HL-60/S4 (cell line): ENCODE measurements around the gene RNASE11.
"Not testable (repeated sequence)": the region's sequence is repeated elsewhere in the genome, so short reads cannot be mapped to it uniquely, and the experiment has no call there.

Experiments
- in situ Hi-C: fragments of 300-500 bp; cut with MboI; formaldehyde crosslinking; loops from 2 replicates; pipeline ENCODE4 v1.14.3; 2022; ENCODE audit warnings: low sequenced_read_pairs

RNASE11 gene

GRCh38 chr14:20614038-20614840, 26.4 kb upstream of the RNASE11 start:
- in situ Hi-C loops = loop anchor here (5.0 kb wide), 2 partner anchors 73 to 282 kb away; partner anchors contain the start of genes ANG and CCNB1IP1

DNA sequence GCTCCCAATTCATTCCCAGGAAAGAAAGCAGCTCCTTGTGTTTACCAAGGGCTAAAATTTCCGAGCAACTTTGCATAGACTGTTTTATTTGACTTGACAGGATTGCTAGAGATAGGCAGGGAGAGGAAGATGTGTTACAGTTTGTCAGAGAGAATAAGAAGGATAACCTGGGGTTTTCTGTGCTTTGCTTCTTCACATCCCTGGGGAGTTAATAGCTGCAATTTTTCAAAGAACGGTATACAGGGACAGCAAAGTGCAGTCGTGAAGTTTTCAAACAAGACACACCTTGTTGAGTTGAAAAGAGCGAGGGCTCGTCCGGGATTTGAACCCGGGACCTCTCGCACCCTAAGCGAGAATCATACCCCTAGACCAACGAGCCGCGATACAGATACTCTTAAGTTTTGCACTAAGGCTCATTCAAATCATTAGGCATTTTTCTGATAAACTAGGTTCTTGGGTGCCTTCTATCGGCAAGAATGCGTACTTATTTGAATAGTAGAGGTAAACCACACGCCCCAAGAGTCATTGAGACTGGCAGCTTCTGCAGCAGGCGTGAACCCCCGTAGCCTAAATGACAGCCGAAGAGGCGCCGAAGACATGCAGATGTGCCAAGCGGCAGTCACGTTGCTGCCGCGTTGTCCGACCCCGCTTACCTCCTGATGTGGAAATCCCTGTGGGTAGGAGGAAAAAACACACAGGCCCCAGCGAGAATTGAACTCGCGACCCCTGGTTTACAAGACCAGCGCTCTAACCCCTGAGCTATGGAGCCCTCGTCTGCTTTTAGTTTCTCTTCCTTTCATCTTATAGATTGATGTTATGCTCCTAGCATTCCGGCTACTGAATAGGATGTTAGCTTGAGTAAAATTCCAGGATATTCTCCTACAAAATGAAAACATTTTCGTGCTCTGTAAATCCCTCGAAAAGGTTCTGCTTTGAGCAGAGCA, 25.6 kb upstream of the RNASE11 start:
- in situ Hi-C loops = loop anchor here (5.0 kb wide), 2 partner anchors 74 to 281 kb away; partner anchors contain the start of genes ANG and CCNB1IP1

DNA sequence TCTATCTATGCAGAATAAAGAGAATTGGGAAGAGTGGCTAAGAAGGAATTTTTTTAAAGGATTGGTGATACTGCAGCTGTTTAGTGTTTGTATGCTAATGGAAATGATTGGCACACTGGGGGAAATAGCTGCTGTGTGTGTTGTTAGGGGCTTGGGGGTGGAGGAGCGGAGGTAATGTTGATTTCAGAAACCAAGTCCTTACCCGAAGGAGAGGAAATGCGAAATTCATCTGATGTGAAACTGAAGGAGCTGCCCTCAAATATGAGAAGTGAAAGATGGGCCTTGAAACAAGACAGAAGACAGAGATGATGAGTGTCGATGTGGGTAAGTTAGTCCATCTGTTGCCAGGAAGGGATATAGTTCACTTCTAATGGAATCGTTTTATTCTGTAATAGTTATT, 24.6 kb upstream of the RNASE11 start:
- in situ Hi-C loops = loop anchor here (5.0 kb wide), 2 partner anchors 75 to 280 kb away; partner anchors contain the start of genes ANG and CCNB1IP1

- in situ Hi-C loops = loop anchor here (5.0 kb wide), 2 partner anchors 76 to 279 kb away; partner anchors contain the start of genes ANG and CCNB1IP1
Measured at GRCh38 chr14:20611277-20611676, 23.5 kb upstream of the RNASE11 start.

DNA sequence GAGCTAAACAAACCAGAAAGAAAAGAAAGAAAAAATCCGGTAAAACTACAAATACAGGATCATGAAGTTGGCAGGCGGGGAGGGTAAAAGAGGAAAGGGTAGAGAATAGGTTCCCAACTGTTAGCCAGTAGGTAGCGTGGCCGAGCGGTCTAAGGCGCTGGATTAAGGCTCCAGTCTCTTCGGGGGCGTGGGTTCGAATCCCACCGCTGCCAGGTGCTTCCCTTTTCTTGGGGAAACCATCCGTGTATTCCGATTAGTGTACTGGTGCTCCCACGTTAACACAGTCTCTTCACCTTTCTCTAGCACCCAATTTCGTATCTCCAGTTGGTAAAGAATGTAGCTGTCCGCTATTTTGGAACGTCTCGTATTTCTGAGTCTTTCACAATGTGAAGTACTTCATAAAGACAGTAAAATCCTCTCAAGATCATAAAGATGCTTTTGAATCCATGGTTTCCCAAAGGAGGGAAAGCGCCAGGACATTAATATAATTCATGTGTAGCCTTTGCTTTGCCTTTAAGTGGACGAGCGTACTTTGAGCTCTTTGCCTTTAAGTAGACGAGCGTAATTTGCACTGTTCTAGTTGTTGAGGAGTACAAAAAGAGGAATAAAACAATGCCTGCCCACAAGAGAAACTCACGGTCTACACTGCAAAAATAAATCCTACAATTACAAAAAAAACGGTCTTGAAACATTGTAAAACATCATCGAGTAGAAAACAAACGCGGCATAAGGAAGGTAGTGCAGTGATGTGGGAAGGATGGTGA, 22.4 kb upstream of the RNASE11 start:
- in situ Hi-C loops = loop anchor here (5.0 kb wide), 2 partner anchors 77 to 278 kb away; partner anchors contain the start of genes ANG and CCNB1IP1

DNA sequence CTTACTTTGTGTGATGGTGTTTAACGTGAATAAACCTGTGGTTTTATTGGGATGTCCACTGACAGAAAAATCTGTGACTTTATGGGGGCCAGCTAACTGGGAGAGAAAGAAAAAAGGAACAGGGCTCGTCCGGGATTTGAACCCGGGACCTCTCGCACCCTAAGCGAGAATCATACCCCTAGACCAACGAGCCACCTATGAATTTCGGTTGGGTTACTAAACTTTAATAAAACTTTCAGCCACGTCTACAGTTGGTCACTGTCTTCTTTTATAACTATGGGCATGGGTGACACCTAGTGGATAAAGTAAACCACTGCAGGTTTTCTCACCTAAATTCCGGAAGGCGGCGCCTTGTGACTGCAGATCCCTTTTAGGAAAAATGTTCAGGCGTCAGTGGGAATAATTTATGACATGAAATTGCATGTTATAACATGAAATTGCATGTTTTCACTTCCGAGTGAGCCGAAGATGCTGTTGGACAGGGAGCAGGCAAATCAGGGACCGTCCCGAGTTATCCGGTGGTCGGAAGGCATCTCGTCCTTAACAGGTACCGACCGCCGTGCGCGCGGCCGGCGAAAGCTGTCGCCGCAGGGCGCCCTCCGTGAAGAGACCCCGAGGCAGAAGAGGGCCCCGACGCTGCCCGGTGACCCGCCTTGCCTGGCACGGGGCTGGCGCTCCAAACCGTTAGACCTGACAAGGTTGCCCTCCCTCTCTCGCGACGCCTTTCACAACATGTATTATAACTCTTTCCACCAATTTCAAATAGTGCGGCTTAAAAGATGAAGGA, 21.6 kb upstream of the RNASE11 start:
- in situ Hi-C loops = loop anchor here (5.0 to 10.0 kb wide), 4 partner anchors 77 to 277 kb away; partner anchors contain the start of genes ANG, CCNB1IP1, PIP4P1 and PNP

GRCh38 chr14:20608383-20609110, 20.7 kb upstream of the RNASE11 start:
- in situ Hi-C loops = loop anchor here (5.0 to 10.0 kb wide), 2 partner anchors 76 to 144 kb away; partner anchors contain the start of genes PIP4P1 and PNP

DNA sequence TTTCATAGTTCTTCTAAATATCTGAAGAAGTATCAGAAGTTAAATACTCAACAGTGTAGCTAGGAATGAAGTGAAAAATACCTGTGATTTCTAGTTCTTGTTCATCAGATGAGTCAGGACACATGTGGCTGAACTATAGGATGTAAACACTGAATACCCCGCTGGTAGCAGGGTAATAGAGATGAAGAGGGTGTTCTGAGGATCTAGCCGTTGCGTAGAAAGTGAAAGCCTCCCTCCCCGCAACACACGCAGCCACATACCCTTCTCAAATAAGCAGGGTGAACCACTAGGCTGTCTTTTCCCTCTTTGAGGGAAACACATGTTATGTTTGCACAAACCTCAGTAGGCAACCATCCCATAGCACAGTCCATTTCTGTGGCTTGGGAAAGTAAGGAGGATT, 19.8 kb upstream of the RNASE11 start:
- in situ Hi-C loops = loop anchor here (5.0 to 10.0 kb wide), 2 partner anchors 75 to 143 kb away; partner anchors contain the start of genes PIP4P1 and PNP

- in situ Hi-C loops = loop anchor here (5.0 to 10.0 kb wide), 2 partner anchors 75 to 142 kb away; partner anchors contain the start of genes PIP4P1 and PNP
Measured at GRCh38 chr14:20606902-20607242, 19.1 kb upstream of the RNASE11 start.

DNA sequence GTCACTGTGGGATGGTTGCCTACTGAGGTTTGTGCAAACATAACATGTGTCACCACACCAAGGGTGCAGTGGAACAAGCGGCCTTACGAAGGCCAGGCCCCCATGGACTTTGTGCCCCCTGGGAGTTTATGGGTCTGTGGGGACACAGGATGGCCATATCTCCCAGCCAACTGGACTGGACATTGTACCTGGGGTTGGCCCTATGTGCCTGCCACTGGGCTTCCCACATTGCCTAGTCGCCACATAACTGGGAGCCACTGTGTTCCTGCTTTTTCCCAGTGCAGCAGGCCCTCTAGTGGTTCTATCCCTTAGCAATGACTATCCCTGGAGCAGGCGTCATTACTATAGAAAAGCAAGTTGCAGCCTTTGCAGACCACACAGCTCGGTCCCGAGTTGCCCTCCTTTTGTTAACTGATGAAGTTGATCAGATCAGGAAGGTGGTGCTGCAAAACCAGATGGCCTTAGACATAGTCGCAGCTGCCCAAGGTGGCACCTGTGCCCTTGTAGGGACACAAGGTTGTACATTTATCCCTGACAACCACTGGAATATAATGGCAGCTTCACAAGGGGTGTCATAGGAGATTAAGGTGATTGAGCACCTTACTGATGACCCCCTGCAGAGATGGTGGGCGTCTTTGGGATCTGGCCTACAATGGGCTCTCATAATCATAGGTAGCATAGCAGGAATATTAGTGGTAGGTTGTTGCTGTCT, 18.5 kb upstream of the RNASE11 start:
- in situ Hi-C loops = loop anchor here (5.0 to 10.0 kb wide), 2 partner anchors 74 to 142 kb away; partner anchors contain the start of genes PIP4P1 and PNP

- in situ Hi-C loops = loop anchor here (10.0 kb wide), 1 partner anchor 139 kb away; the partner anchor contains the start of genes PIP4P1 and PNP
Measured at GRCh38 chr14:20603813-20604690, 16.3 kb upstream of the RNASE11 start.

DNA sequence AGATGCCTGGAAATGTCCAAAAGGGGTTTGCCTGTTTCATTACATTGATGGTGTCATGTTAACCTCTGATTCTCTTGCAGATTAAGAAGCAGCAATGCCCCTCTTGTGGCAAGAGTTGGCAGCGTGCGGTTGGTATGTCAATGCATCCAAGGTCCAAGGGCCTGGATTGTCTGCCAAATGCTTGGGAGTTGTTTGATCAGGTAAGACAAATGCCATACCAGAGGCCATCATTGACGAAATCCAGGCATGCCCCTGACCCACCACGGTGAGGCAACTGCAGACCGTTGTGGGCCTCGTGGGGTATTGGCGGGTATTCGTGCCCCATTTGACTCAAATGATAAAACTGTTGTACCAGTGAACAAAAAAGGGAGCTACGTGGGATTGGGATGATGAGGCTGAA, 14.8 kb upstream of the RNASE11 start:
- in situ Hi-C loops = loop anchor here (10.0 kb wide), 1 partner anchor 138 kb away; the partner anchor contains the start of genes PIP4P1 and PNP

- in situ Hi-C loops = loop anchor here (10.0 kb wide), 1 partner anchor 137 kb away; the partner anchor contains the start of genes PIP4P1 and PNP
Measured at GRCh38 chr14:20601522-20601921, 13.7 kb upstream of the RNASE11 start.

DNA sequence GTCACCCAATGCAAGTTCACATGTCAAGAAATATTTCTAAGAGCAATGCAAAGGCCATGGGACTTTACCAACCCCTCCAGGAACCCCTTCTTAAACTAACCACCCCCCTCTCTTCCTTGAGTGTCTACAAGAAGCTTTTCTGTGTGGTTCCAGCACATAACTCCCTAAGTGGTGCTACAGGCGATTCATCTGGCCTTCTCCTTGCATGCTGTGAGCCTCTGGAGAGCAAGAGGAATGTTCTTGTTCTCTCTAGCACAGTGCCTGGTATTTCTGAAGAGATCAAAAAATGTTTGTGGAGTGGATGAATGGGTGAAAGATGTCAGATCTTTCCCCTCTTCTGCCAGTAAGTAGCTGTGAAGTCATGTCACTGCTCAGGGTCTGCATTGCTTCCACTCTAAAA, 9.3 kb upstream of the RNASE11 start:
- in situ Hi-C loops = no loop called here

- in situ Hi-C loops = not testable (repeated sequence)
Measured at GRCh38 chr14:20595726-20596125, 7.9 kb upstream of the RNASE11 start.

- in situ Hi-C loops = no loop called here
Measured at GRCh38 chr14:20592574-20592973, 4.8 kb upstream of the RNASE11 start.

DNA sequence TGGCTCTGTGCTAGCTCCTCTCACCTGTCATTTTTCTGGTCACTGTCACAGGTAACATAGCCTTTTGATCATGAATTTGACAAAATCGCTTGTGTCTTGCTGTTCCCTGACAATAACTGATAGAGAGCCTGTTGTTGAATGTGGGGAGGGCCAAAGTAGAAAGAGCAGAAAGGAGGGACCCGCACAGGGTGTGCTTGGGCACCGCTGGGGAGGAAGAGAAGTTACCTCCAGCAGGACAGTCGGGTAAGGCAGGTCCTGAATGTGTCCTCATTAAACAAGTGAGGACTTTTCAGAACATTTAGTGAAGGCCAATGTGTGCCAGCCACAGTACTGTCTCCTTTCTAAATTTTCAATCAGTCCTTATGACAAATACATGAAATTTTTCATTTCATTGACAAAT, 3.4 kb upstream of the RNASE11 start, which contains the start of gene RNASE12:
RNASE12 (minus strand) TSS at position 142 of the 400 bp plus-strand sequence. CDS start 653 bp downstream, outside the sequence.
- in situ Hi-C loops = no loop called here
